ENCODE measurements around the gene RASAL2.

GRCh38 chr1:178367151-178367550 lies 273.2 kb downstream of the RASAL2 start:
- TF ChIP-seq EZH2 (IDR thresholded peaks at IDR 0.05) (no peak), POLR2AphosphoS5 (IDR thresholded peaks at IDR 0.05; ENCODE audit: borderline replicate concordance, low read depth, low read length) (no peak)
